Stimulated activated CD4-positive, alpha-beta T cell treated with anti-CD3 and anti-CD28 coated beads, Interleukin-15, amount 100 ng/mL, for 24 hours (primary cell): ENCODE measurements around the gene CFAP97D2.
"Not testable (repeated sequence)": the region's sequence is repeated elsewhere in the genome, so short reads cannot be mapped to it uniquely, and the experiment has no call there.

Experiments used
- DNase-seq: peaks from one replicate; pipeline ENCODE4 v3.0.0-alpha.2; 2020

Gene CFAP97D2

DNA sequence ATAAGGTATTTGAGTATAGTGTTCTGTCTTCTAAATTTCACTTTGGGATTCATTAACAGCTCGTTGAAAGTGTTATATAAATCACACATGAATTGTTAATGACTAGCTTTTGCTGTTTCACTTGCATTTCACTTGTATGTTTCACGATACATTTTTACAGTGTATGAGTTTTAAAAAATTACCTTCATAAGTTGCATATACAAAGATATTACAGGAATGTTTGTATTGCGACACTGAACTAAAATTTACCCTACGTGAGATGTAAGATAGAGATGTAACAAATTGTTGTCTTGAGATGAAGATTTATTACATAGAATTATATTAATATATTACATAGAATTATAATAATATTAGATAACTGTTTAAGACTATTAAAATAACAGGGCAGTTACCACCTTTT lies 57.2 kb downstream of the CFAP97D2 start:
- no peak for DNase-seq

GRCh38 chr13:114237415-114238112 lies 58.5 kb downstream of the CFAP97D2 start:
- no peak for DNase-seq

DNA sequence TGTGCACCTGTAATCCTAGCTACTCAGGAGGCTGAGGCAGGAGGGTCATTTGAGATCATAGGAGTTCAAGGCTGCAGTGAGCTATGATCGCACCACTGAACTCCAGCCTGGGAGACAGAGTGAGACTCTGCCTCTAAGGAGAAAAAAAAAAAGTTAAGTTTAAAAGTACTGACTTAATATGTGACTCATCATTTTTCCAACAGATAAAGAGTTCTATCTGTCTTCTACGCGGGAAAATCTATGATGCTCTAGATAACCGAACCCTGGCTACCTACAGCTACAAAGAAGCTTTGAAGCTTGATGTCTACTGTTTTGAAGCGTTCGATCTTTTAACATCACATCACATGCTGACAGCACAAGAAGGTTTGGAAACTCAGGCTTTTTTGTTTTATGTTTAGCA lies 62.9 kb downstream of the CFAP97D2 start:
- no peak for DNase-seq

DNA sequence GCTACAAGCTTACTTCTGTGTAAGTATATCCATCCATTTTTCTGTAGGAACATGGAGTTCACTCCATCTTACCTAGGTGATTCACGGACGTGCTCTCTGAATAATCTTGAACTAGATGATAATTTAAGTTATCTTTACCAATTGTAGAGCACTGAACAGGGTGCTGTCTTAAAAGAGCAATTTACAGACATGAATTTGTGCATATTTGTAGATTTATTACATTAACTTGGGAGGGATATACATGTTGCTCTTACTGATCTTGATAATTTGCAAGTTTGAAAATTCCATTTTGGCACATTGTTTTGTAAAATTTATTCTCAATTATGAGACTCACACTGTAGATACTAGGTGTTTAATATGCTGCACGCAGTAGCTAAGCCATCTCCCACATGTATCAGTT lies 64.9 kb downstream of the CFAP97D2 start:
- DNase-seq = no peak

- DNase-seq = no peak
Observed at GRCh38 chr13:114244637-114245036, 65.6 kb downstream of the CFAP97D2 start.

DNA sequence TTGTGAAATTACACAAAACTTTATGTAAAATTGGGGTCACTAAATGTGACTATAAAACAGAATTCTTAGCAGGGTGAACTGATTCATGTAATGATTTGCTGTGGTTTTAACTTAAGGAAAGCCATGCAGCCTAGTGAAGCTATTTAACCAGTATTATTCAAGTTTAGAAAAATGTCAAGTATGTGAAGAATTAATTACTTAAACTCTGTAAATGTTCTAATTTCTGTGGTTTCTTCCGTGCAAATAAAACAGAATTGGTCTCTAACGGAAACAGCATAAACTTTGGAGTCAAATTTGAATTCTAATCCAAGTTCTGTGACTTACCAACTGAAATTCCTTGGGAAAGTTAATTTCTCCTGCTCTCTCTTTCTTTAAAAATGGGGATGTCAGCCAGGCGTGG lies 69.0 kb downstream of the CFAP97D2 start:
- no peak for DNase-seq

GRCh38 chr13:114249077-114249476 lies 70.0 kb downstream of the CFAP97D2 start:
- DNase-seq = no peak

DNA sequence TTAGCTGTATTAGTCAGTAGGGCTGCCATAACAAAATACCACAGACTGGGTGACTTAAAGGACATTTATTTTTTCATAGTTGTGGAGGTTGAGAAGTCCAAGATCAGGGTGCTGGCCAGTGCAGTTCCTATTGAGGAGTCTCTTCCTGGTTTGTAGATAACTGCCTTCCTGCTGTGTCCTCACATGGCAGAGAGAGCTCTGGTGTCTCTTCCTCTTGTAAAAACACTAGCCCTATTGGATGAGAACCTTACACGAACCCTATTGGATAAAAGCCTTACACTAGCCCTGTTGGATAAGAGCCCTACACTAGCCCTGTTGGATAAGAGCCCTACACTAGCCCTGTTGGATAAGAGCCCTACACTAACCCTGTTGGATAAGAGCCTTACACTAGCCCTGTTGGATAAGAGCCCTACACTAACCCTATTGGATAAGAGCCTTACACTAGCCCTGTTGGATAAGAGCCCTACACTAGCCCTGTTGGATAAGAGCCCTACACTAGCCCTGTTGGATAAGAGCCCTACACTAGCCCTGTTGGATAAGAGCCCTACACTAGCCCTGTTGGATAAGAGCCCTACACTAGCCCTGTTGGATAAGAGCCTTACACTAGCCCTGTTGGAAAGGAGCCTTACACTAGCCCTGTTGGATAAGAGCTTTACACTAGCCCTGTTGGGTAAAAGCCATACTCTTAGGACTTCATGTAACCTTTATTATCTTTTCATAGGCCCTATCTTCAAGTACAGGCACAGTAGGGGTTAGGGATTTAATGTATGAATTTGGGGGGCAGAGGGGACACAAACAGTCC lies 72.8 kb downstream of the CFAP97D2 start:
- not testable (repeated sequence) for DNase-seq

DNA sequence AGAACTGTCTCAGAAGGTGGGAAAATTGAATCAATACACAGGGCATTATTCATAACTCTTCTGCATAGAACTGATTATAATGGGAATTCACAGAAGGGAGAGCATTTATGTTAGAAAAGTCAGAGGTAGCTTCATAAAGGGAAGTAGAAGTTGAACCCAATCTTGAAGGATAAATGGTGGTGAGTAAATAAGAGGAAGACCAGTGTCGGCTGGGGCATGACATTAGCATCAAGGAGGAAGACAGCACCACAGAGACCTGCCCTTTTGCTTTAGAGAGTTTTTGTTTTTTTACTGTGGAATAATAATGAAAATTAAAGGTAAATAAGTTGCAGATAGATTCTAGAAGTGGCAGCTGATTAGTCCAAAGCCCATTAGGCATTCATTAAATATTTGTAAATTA lies 77.5 kb downstream of the CFAP97D2 start:
- DNase-seq = no peak

GRCh38 chr13:114257014-114257413 lies 78.0 kb downstream of the CFAP97D2 start:
- no peak for DNase-seq

DNA sequence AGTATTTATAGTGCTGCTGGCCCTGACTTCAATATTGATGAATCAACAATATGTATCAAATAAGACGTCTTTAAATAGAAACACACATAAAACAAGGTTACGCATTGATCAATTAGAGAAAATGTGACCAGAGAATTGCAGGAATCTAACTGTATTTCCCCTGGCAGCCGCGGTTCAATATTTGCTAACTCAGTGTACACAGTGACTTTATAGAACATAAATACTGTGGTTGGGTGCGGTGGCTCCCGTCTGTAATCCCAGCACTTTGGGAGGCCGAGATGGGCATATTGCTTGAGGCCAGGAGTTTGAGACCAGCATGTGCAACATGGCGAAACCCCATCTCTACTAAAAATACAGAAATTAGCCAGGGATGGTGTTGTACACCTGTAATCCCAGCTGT lies 79.5 kb downstream of the CFAP97D2 start:
- DNase-seq = no peak

- no peak for DNase-seq
Observed at GRCh38 chr13:114259374-114259773, 80.3 kb downstream of the CFAP97D2 start.

DNA sequence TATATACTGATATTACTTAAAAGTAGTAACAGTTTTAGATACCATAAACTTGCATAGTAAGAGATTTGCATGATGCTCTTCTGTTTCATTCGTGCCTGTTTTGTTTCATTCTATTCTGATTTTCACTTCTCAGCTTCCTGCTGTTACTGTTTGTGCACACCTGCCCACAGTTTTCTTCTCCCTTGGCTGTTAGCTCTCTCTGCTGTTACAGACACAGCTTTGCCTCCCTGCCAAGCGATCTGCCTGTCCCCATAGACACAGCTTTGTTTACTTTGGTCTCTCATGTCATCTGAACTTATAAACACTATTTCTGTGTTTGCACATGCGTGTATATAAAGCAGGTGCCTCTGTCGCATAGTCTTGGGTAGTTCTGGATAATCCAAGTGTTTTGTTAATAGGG lies 80.9 kb downstream of the CFAP97D2 start:
- no peak for DNase-seq

DNA sequence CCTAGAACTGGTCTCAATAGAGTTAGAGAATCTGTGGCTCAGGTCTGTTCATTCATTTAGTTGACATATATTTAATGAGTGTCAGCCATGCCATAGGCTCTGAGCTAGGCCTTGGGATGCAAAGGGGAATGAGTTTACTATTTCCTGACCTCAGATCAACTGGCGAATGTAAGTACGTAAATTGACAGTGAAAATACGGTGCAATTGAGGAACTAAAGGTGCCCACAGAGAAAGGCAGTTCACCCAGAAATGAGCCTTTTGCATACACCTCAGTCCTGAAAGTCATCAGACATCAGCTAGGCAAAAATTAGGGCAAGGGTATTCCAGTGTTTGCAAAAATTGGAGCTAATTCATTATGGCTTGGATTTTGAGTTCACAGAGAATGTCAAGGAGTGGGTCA lies 81.8 kb downstream of the CFAP97D2 start:
- DNase-seq = no peak

DNA sequence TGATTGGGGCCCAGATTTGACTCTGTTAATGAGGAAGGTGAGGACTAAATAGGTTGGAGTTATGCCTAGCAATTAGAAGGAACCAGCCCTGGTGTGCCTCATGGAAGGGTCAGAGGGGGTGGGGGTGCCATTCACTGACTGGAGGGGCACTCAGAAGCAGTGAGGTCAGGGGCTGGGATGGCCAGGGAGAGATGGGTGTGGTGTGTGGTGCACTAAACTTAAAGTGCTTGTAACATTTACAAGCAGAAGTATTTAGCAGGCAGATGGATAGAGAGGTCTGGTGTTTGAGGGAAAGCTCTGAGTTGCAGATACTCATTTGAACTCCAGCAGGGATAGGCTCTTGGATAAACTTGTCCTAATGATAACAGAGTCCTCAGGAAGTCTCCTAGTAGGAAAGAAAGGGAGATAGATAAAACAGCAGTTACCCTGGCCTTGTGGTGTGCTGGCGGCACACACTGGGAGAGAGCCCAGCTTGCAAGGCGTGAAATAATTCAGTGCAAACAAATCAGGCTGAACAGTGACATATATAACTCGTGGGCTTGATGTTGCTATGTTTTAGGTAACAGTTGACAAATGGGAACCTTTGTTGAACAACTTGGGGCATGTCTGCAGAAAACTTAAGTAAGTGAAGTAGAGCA lies 82.4 kb downstream of the CFAP97D2 start:
- DNase-seq = no peak

GRCh38 chr13:114263578-114263977 lies 84.5 kb downstream of the CFAP97D2 start:
- no peak for DNase-seq

- DNase-seq = not testable (repeated sequence)
Observed at GRCh38 chr13:114264313-114264712, 85.3 kb downstream of the CFAP97D2 start.

DNA sequence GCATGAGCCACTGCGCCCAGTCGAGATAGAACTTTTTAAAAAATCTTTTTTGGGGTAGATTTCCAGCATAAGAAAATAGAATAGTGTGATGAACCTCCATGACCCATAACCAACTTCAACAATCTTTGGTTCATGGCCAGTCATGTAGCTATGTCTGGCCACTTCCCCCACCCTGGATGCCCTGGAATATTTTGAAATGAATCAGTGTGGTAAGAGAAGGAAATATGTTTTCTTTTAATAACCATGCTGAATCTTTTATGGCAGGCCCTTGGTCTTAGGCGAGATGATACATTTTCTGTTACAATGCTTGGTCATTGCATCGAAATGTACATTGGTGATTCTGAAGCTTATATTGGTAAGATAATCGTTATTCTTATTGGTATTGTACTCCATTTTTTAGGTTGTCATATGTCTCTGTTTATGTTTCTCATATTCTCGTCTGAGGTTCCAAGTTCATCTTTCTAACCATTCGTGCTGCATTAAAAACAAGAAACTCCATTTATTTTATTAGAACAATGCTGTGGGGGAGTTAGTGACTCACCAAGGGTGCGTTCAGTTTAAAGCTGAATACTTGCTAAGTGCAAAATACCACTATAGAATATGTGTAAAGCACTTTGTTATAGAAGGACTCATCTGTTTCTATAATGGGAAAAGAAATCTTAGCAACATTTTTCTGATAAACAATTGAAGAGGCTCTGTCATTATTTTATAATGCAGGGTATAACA lies 86.0 kb downstream of the CFAP97D2 start:
- no peak for DNase-seq

DNA sequence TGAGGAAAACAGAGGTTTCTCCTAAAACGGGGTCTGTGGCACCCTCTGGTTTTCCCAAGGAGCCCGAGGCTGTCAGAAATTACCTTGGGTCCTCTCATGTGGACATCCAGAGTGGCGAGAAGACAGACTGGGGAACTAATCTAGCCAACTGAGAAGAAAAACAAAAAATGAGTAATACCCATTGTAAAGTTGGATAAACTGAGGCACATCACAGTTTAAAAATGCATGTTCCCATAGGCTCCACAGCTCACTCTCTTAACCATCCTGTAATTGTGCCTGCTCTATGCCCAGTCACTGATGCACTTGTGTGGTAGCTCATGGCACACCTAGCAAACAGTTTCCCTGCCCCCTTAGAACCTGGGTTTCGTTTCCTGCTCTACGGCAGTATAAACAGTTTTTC lies 87.2 kb downstream of the CFAP97D2 start:
- DNase-seq = no peak

DNA sequence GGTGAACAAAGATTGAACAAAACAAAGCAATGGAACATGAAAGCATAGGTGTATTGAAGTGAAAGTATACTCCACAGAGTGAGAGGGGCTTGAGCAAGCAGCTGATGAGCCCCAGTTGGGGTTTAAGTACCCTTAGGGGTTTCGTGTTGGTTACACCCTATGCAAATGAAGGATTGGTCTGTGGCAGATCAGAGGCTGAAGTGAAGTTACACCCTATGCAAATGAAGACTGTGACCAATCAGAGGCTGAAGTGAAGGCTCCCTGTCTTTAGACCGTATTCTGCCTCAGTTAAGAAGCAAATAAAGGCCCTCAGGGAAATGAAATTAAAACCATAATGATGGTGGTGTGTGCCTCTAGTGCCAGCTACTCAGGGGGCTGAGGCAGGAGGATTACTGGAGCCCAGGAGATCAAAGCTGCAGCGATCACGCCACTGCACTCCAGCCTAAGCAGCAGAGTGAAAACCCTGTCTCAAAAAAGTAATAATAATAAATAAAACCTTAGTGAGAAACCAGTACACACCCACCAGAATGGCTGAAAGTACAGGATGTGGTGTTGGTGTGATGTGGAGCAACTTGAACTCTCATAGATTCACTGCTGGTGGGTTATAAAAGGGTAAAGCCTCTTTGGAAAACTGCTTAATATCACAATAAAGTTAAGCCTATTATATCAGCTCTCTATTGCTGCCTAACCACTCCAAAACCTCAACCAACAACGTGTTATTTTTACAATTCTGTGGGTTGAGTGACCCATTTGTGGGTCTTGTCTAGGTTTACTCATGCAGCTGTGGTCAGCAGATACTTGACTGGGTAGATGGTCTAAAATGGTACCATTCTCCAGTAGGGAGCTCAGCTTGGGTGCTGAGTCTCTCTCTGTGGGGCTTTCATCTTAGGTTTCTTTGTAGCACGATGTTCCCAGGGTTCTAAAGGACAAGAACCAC lies 89.6 kb downstream of the CFAP97D2 start:
- DNase-seq = no peak

DNA sequence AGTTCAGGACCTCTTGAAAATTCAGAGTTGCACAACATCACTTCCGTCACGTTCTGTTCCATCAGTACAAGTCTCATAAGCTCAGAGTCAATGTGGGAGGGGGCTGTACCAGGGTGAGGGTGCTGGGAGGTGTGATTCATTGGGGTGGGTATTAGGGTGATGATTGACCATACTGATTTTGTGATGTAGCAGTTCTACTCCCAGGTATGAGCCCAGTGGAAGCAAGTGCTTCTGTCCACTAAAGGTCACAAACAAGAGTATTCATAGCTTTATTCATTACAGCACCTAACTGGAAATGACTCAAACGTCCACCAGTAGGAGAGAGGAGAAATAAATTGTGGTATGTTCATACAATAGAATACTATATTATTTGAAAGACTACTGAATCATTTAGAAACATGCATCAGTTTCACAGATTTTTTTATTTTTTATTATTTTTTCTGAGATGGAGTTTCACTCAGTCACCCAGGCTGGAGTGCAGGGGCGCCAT lies 90.3 kb downstream of the CFAP97D2 start:
- DNase-seq = no peak
